Smooth muscle cell (in vitro differentiated cells): ENCODE results near the gene ITGB6. TPM values are rescaled to one million over a fixed set of nuclear protein-coding genes. Genes with fewer than 3 reads are reported as not detected.
A peak's percentile ranks its signal among the peaks of the same experiment; 100 is the strongest.

ENCODE experiments used
- DNase-seq: peaks from one replicate; lab custom pipeline; 2025; ENCODE audit not compliant: unreplicated experiment; lab: John Stamatoyannopoulos, UW
- H2AFZ ChIP-seq: fragments of 200-600 bp; sonication (generic); 2 replicates; pipeline ENCODE4 v1.6.0; 2016; ENCODE audit warnings: antibody characterized with exemption, low read depth, mild to moderate bottlenecking
- H3F3A ChIP-seq: fragments of 200-600 bp; sonication (generic); 2 replicates; pipeline ENCODE4 v1.6.0; 2017; ENCODE audit warnings: antibody characterized with exemption, low read depth
- H3K27ac ChIP-seq: fragments of 200-600 bp; sonication (generic); 2 replicates; pipeline ENCODE4 v1.5.1; 2016; ENCODE audit warnings: low read depth, mild to moderate bottlenecking
- H3K27me3 ChIP-seq: fragments of 200-600 bp; sonication (generic); 2 replicates; pipeline ENCODE4 v1.6.1; 2016; ENCODE audit warnings: low read depth, mild to moderate bottlenecking
- H3K36me3 ChIP-seq: fragments of 200-600 bp; sonication (generic); 2 replicates; pipeline ENCODE4 v1.5.1; 2016; ENCODE audit warnings: low read depth
- H3K4me1 ChIP-seq: fragments of 200-600 bp; sonication (generic); 2 replicates; pipeline ENCODE4 v1.5.1; 2016; ENCODE audit warnings: low read depth
- H3K4me2 ChIP-seq: fragments of 200-600 bp; sonication (generic); 2 replicates; pipeline ENCODE4 v1.6.0; 2016; ENCODE audit warnings: mild to moderate bottlenecking
- H3K4me3 ChIP-seq: fragments of 200-600 bp; sonication (generic); 2 replicates; pipeline ENCODE4 v1.5.1; 2016; ENCODE audit warnings: mild to moderate bottlenecking
- H3K79me2 ChIP-seq: fragments of 200-600 bp; sonication (generic); 2 replicates; pipeline ENCODE4 v1.6.0; 2016; ENCODE audit warnings: low read depth, mild to moderate bottlenecking
- H3K9ac ChIP-seq: fragments of 200-600 bp; sonication (generic); 2 replicates; pipeline ENCODE4 v1.6.0; 2016; ENCODE audit warnings: low read depth
- H3K9me3 ChIP-seq: fragments of 200-600 bp; sonication (generic); replicated peaks from 2 replicates; pipeline ENCODE4 v1.5.1; 2016; ENCODE audit warnings: low read depth
- H4K20me1 ChIP-seq: fragments of 200-600 bp; sonication (generic); 2 replicates; pipeline ENCODE4 v1.6.0; 2016; ENCODE audit warnings: low read depth
- CTCF ChIP-seq: fragments of 200-600 bp; sonication (generic); IDR thresholded peaks from 2 replicates; pipeline ENCODE4 v1.5.1; 2017; ENCODE audit warnings: borderline replicate concordance, mild to moderate bottlenecking, antibody characterized with exemption; ENCODE audit not compliant: insufficient read depth, poor library complexity, severe bottlenecking
- WGBS: methylation state at CpG from one replicate; pipeline ENCODE4 v1.1.7; 2016; ENCODE audit warnings: low lambda C conversion rate; 5-methylcytosine and 5-hydroxymethylcytosine counted together
- polyA plus RNA-seq: library from polyadenylated mRNA; unstranded; fragments of >200 nt; fragmentation: Nextera tagmentation; extraction: Ambion mirVana; gene quantifications from 2 replicates; pipeline ENCODE4 v1.2.1, GENCODE V29; 2016
- total RNA-seq: library from RNA; depleted of rRNA; stranded (reverse); fragments of >200 nt; gene quantifications from 2 replicates; pipeline ENCODE4 v1.2.3, GENCODE V29; 2014

ITGB6 gene
- total and polyA plus RNA-seq, 2 experiments from 2014 or later = 15.2 to 181 TPM

DNA sequence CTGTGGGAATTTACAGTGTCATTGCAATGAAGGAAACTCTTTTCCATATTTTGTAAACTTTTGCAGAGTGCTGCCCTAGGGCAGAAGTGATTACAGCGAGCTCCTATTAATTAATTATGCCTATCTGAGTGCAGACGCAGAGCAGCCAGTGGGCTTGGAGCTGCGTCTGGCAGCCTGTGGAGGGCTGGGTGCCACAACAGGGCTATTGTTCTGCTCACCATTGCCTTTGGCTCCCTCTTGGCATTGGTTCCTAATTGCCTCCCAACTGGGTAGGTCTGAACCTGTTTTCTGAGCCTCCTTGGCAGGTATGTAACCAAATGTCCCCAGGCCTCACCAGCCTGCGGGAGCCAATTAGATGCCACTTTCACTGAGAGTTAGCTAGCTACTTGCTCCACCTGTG is 25.6 kb upstream of the ITGB6 start:
- Histone ChIP-seq H3K27ac (peak overlapping the region; percentile 97), H3K4me1 (peaks cover 30% of the 10 kb centered on the region), H3K4me2 (peak overlapping the region; percentile 49), H3K9me3 (no peaks in the 10 kb centered on the region), H3K36me3 (no peaks in the 10 kb centered on the region), H3F3A (peaks cover 46% of the 10 kb centered on the region), H3K9ac (no peak overlapping the region), H3K4me3 (no peak overlapping the region), H3K79me2 (no peaks in the 10 kb centered on the region), H2AFZ (no peak overlapping the region), H3K27me3 (no peaks in the 10 kb centered on the region), H4K20me1 (no peaks in the 10 kb centered on the region)
- TF ChIP-seq CTCF = no peak
- DNase-seq = no peak
- 81% methylated on average over 4 of the region's 4 CpGs for WGBS

- no peaks in the 10 kb centered on the region for H3K36me3 ChIP-seq
- DNase-seq = no peak
- H3F3A ChIP-seq = peaks cover 41% of the 10 kb centered on the region
- TF ChIP-seq CTCF = no peak
- no peaks in the 10 kb centered on the region for H4K20me1 ChIP-seq
- H3K79me2 ChIP-seq = no peaks in the 10 kb centered on the region
- H3K4me1 ChIP-seq = peaks cover 30% of the 10 kb centered on the region
- peak overlapping the region; percentile 73 for H3K9ac ChIP-seq
- no peaks in the 10 kb centered on the region for H3K27me3 ChIP-seq
- no peaks in the 10 kb centered on the region for H3K9me3 ChIP-seq
- no peak overlapping the region for H2AFZ ChIP-seq
- peak overlapping the region; percentile 49 for H3K4me2 ChIP-seq
- no peak overlapping the region for H3K4me3 ChIP-seq
- peak overlapping the region; percentile 97 for H3K27ac ChIP-seq
- 68% methylated on average over 3 of the region's 3 CpGs for WGBS
These were observed 24.4 kb upstream of the ITGB6 start for GRCh38 chr2:160224507-160224906.

GRCh38 chr2:160224060-160224459 is 24.0 kb upstream of the ITGB6 start:
- WGBS = 9% methylated on average over 3 of the region's 3 CpGs
- H2AFZ ChIP-seq = no peak overlapping the region
- no peaks in the 10 kb centered on the region for H3K36me3 ChIP-seq
- DNase-seq = no peak
- H3K4me2 ChIP-seq = peak overlapping the region; percentile 56
- H3K27me3 ChIP-seq = no peaks in the 10 kb centered on the region
- peak overlapping the region; percentile 73 for H3K9ac ChIP-seq
- no peak for TF ChIP-seq CTCF
- no peaks in the 10 kb centered on the region for H3K79me2 ChIP-seq
- H3F3A ChIP-seq = peaks cover 41% of the 10 kb centered on the region
- H3K27ac ChIP-seq = peak overlapping the region; percentile 97
- H3K9me3 ChIP-seq = no peaks in the 10 kb centered on the region
- no peaks in the 10 kb centered on the region for H4K20me1 ChIP-seq
- H3K4me3 ChIP-seq = no peak overlapping the region
- H3K4me1 ChIP-seq = peaks cover 25% of the 10 kb centered on the region

DNA sequence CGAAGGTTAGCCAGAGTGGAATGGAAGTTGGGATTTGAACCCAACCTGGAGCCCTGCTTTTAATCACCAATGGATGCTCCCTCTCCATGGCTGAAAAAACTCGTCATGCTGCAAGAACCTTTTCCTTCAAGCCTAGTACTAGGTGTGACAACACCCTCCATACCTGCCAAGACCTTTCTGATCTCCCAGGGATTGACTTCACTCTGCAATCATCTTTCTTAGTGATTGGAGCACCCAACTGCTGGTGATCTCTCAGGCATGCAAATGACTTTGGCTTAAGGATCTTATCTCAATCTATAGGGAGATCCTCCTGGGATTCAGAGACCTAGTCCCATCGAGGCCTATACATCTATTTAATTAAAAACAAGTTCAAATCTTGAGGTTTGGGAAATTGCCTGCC is 23.5 kb upstream of the ITGB6 start:
- Histone ChIP-seq H3K36me3 (no peaks in the 10 kb centered on the region), H3K4me1 (peaks cover 22% of the 10 kb centered on the region), H3K4me3 (no peak overlapping the region), H3K27ac (peak overlapping the region; percentile 97), H4K20me1 (no peaks in the 10 kb centered on the region), H3F3A (peaks cover 41% of the 10 kb centered on the region), H3K9ac (peak overlapping the region; percentile 64), H3K79me2 (no peaks in the 10 kb centered on the region), H2AFZ (no peak overlapping the region), H3K4me2 (peak overlapping the region; percentile 56), H3K27me3 (no peaks in the 10 kb centered on the region), H3K9me3 (no peaks in the 10 kb centered on the region)
- no peak for DNase-seq
- TF ChIP-seq CTCF = no peak
- WGBS = 47% methylated on average over 3 of the region's 3 CpGs
